Mesendoderm (in vitro differentiated cells): ENCODE data around the gene ABI3BP.
A peak's percentile ranks its signal among the peaks of the same experiment; 100 is the strongest.

ENCODE experiments used
- DNase-seq: peaks from one replicate; pipeline ENCODE4 v3.0.0; 2013
- H2AK5ac ChIP-seq: 2 replicates; pipeline ENCODE4 v1.6.1; 2013; ENCODE audit warnings: low read length, inconsistent platforms
- H2BK120ac ChIP-seq: 2 replicates; pipeline ENCODE4 v1.6.1; 2013; ENCODE audit warnings: low read depth, mild to moderate bottlenecking, low read length, moderate library complexity, mixed read lengths
- H2BK15ac ChIP-seq: replicated peaks from 2 replicates; pipeline ENCODE4 v1.6.1; 2013; ENCODE audit warnings: low read depth, mild to moderate bottlenecking, moderate library complexity
- H2BK5ac ChIP-seq: 2 replicates; pipeline ENCODE4 v1.6.1; 2013; ENCODE audit warnings: low read length, inconsistent platforms
- H3K18ac ChIP-seq: 2 replicates; pipeline ENCODE4 v1.6.1; 2013; ENCODE audit warnings: mild to moderate bottlenecking, low read length, mixed read lengths
- H3K23ac ChIP-seq: one replicate; pipeline ENCODE4 v1.6.1; 2013; ENCODE audit warnings: low read length
- H3K27ac ChIP-seq: 2 replicates; pipeline ENCODE4 v1.5.1; 2013; ENCODE audit warnings: low read depth, mild to moderate bottlenecking, inconsistent platforms, low read length, moderate library complexity
- H3K27me3 ChIP-seq: 2 replicates; pipeline ENCODE4 v1.6.1; 2013; ENCODE audit warnings: low read length, control low read depth, mild to moderate bottlenecking, inconsistent platforms; ENCODE audit not compliant: insufficient read depth, poor library complexity
- H3K36me3 ChIP-seq: 2 replicates; pipeline ENCODE4 v1.6.1; 2013; ENCODE audit warnings: low read length, inconsistent platforms; ENCODE audit not compliant: control insufficient read depth, insufficient read depth
- H3K4ac ChIP-seq: one replicate; pipeline ENCODE4 v1.6.1; 2013; ENCODE audit warnings: low read depth, mild to moderate bottlenecking, low read length, moderate library complexity
- H3K4me1 ChIP-seq: 2 replicates; pipeline ENCODE4 v1.6.1; 2013; ENCODE audit warnings: low read depth, low read length, inconsistent platforms; ENCODE audit not compliant: control insufficient read depth
- H3K4me2 ChIP-seq: 2 replicates; pipeline ENCODE4 v1.6.1; 2013; ENCODE audit warnings: low read length
- H3K4me3 ChIP-seq: 2 replicates; pipeline ENCODE4 v1.5.1; 2013; ENCODE audit warnings: mild to moderate bottlenecking, low read length
- H3K56ac ChIP-seq: one replicate; pipeline ENCODE4 v1.6.1; 2013; ENCODE audit warnings: low read length
- H3K79me1 ChIP-seq: 2 replicates; pipeline ENCODE4 v1.6.1; 2013; ENCODE audit warnings: low read length, inconsistent platforms
- H3K79me2 ChIP-seq: 2 replicates; pipeline ENCODE4 v1.6.1; 2013; ENCODE audit warnings: mild to moderate bottlenecking, low read length; ENCODE audit not compliant: control insufficient read depth, insufficient read depth
- H3K9ac ChIP-seq: 2 replicates; pipeline ENCODE4 v1.6.1; 2013; ENCODE audit warnings: low read length, inconsistent platforms
- H4K5ac ChIP-seq: one replicate; pipeline ENCODE4 v1.6.1; 2013; ENCODE audit warnings: low read length
- H4K8ac ChIP-seq: one replicate; pipeline ENCODE4 v1.6.1; 2013; ENCODE audit warnings: low read depth, mild to moderate bottlenecking, control low read depth, low read length, moderate library complexity
- WGBS: extraction: QIAGEN DNeasy Blood & Tissue Kit; methylation state at CpG from one replicate; pipeline ENCODE4 v1.1.7; 2013; ENCODE audit warnings: low lambda C conversion rate, missing lambda C conversion rate; ENCODE audit not compliant: insufficient coverage; ENCODE audit errors: extremely low coverage; 5-methylcytosine and 5-hydroxymethylcytosine counted together

ABI3BP gene

DNA sequence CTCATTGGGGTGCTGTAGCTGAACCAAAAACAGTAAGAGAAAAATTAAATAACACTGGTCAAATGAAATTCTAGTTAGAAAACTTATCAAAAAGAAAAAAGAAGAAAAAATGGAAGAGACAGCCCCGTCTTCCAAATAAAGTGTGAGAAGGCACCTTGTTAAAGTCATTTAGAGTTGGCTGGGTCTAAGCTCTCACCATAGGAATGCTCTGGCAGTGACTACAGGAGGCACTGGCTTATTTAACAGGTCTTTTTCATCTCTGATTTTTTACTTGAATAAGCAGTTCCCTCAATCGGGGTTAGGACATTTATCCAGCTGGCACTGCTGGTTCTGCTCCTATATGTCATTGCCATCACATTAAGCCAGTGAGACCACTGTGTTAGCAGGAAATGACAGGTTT lies 1.6 kb upstream of the ABI3BP start:
- Histone ChIP-seq H3K79me1 (no peaks in the 10 kb centered on the region), H2BK5ac (no peak overlapping the region), H4K5ac (no peak overlapping the region), H3K36me3 (no peaks in the 10 kb centered on the region), H3K23ac (no peak overlapping the region), H2BK120ac (no peak overlapping the region), H3K4me1 (no peaks in the 10 kb centered on the region), H3K4ac (no peak overlapping the region), H3K4me3 (no peak overlapping the region), H3K56ac (no peak overlapping the region), H2AK5ac (no peak overlapping the region), H3K27me3 (no peaks in the 10 kb centered on the region), H3K79me2 (no peaks in the 10 kb centered on the region), H3K27ac (no peak overlapping the region), H3K9ac (no peak overlapping the region), H3K18ac (no peak overlapping the region), H4K8ac (no peak overlapping the region), H3K4me2 (no peak overlapping the region), H2BK15ac (no peak overlapping the region)
- DNase-seq = no peak
- no CpG with 5 or more reads among the region's 2 CpGs for WGBS

GRCh38 chr3:100994187-100994586 lies 966 bp upstream of the ABI3BP start:
- H2BK120ac ChIP-seq = no peak overlapping the region
- no peaks in the 10 kb centered on the region for H3K79me1 ChIP-seq
- H3K9ac ChIP-seq = no peak overlapping the region
- no peaks in the 10 kb centered on the region for H3K4me1 ChIP-seq
- H3K56ac ChIP-seq = no peak overlapping the region
- WGBS = no CpG with 5 or more reads among the region's 5 CpGs
- no peak overlapping the region for H3K23ac ChIP-seq
- no peak overlapping the region for H3K27ac ChIP-seq
- no peak overlapping the region for H3K4ac ChIP-seq
- no peak for DNase-seq
- H3K36me3 ChIP-seq = no peaks in the 10 kb centered on the region
- H2BK15ac ChIP-seq = no peak overlapping the region
- no peak overlapping the region for H3K4me3 ChIP-seq
- no peak overlapping the region for H2BK5ac ChIP-seq
- H4K8ac ChIP-seq = no peak overlapping the region
- no peak overlapping the region for H4K5ac ChIP-seq
- no peaks in the 10 kb centered on the region for H3K27me3 ChIP-seq
- no peak overlapping the region for H3K4me2 ChIP-seq
- H3K79me2 ChIP-seq = no peaks in the 10 kb centered on the region
- no peak overlapping the region for H3K18ac ChIP-seq
- no peak overlapping the region for H2AK5ac ChIP-seq

- no peaks in the 10 kb centered on the region for H3K27me3 ChIP-seq
- no peak overlapping the region for H2BK15ac ChIP-seq
- no peak overlapping the region for H3K4ac ChIP-seq
- H2BK5ac ChIP-seq = no peak overlapping the region
- WGBS = no CpG with 5 or more reads among the region's 3 CpGs
- H3K27ac ChIP-seq = no peak overlapping the region
- no peaks in the 10 kb centered on the region for H3K79me1 ChIP-seq
- no peaks in the 10 kb centered on the region for H3K4me1 ChIP-seq
- no peak overlapping the region for H3K18ac ChIP-seq
- no peak overlapping the region for H3K56ac ChIP-seq
- H2AK5ac ChIP-seq = no peak overlapping the region
- no peak overlapping the region for H3K23ac ChIP-seq
- no peak overlapping the region for H3K4me3 ChIP-seq
- no peaks in the 10 kb centered on the region for H3K36me3 ChIP-seq
- DNase-seq = peak; percentile 12
- no peak overlapping the region for H4K8ac ChIP-seq
- no peaks in the 10 kb centered on the region for H3K79me2 ChIP-seq
- no peak overlapping the region for H2BK120ac ChIP-seq
- no peak overlapping the region for H3K4me2 ChIP-seq
- H4K5ac ChIP-seq = no peak overlapping the region
- H3K9ac ChIP-seq = no peak overlapping the region
Observed at GRCh38 chr3:100992231-100993012, 799 bp downstream of the ABI3BP start.

GRCh38 chr3:100988080-100988479 lies 5.1 kb downstream of the ABI3BP start:
- Histone ChIP-seq H4K8ac (no peak overlapping the region), H3K79me2 (no peaks in the 10 kb centered on the region), H3K23ac (no peak overlapping the region), H4K5ac (no peak overlapping the region), H3K56ac (no peak overlapping the region), H3K9ac (no peak overlapping the region), H3K36me3 (no peaks in the 10 kb centered on the region), H2BK15ac (no peak overlapping the region), H2BK120ac (no peak overlapping the region), H3K4me3 (no peak overlapping the region), H3K79me1 (no peaks in the 10 kb centered on the region), H3K27me3 (no peaks in the 10 kb centered on the region), H2BK5ac (no peak overlapping the region), H3K4ac (no peak overlapping the region), H3K4me1 (no peaks in the 10 kb centered on the region), H3K4me2 (no peak overlapping the region), H3K18ac (no peak overlapping the region), H2AK5ac (no peak overlapping the region), H3K27ac (no peak overlapping the region)
- DNase-seq = no peak
- no CpG with 5 or more reads among the region's 1 CpG for WGBS

DNA sequence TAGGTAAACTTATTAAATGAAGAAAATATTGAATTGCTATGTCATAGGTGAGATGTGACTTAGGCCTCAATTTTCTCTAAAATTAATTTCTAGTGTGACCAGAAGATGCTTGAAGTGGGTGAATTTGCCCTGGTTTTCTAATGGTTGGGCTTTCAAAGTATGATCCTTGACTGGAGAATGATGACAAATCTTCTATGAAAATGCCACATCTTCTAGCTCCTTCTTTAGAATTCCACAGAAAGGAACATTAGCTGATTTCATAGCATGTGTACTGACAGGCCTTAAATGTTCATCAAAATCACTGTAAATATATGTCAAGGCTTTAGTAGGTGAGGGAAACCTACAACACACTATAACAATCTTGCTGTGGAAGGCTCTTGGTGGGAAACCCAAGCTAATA lies 8.9 kb downstream of the ABI3BP start:
- Histone ChIP-seq H2BK120ac (no peak overlapping the region), H3K79me1 (no peaks in the 10 kb centered on the region), H3K18ac (no peak overlapping the region), H3K56ac (no peak overlapping the region), H2BK15ac (no peak overlapping the region), H3K23ac (no peak overlapping the region), H2AK5ac (no peak overlapping the region), H2BK5ac (no peak overlapping the region), H3K27me3 (no peaks in the 10 kb centered on the region), H3K4me2 (no peak overlapping the region), H3K9ac (no peak overlapping the region), H3K27ac (no peak overlapping the region), H4K5ac (no peak overlapping the region), H3K4me3 (no peak overlapping the region), H3K4me1 (no peaks in the 10 kb centered on the region), H3K79me2 (no peaks in the 10 kb centered on the region), H4K8ac (no peak overlapping the region), H3K36me3 (no peaks in the 10 kb centered on the region), H3K4ac (no peak overlapping the region)
- DNase-seq = no peak

GRCh38 chr3:100982710-100983109 lies 10.5 kb downstream of the ABI3BP start:
- no peak overlapping the region for H3K56ac ChIP-seq
- no peak overlapping the region for H3K4me2 ChIP-seq
- DNase-seq = no peak
- H3K18ac ChIP-seq = no peak overlapping the region
- no peak overlapping the region for H3K23ac ChIP-seq
- no peak overlapping the region for H3K9ac ChIP-seq
- H2AK5ac ChIP-seq = no peak overlapping the region
- H3K4me3 ChIP-seq = no peak overlapping the region
- H4K5ac ChIP-seq = no peak overlapping the region
- H3K27ac ChIP-seq = no peak overlapping the region
- no peak overlapping the region for H2BK120ac ChIP-seq
- no CpG with 5 or more reads among the region's 4 CpGs for WGBS
- H3K4me1 ChIP-seq = no peaks in the 10 kb centered on the region
- no peak overlapping the region for H2BK5ac ChIP-seq
- no peaks in the 10 kb centered on the region for H3K36me3 ChIP-seq
- no peak overlapping the region for H2BK15ac ChIP-seq
- H3K79me2 ChIP-seq = no peaks in the 10 kb centered on the region
- H4K8ac ChIP-seq = no peak overlapping the region
- H3K27me3 ChIP-seq = no peaks in the 10 kb centered on the region
- no peaks in the 10 kb centered on the region for H3K79me1 ChIP-seq
- no peak overlapping the region for H3K4ac ChIP-seq
